B cell (primary cell): Measurements from ENCODE around the gene CPM. TPM values are rescaled to one million over a fixed set of nuclear protein-coding genes. Genes with fewer than 3 reads are reported as not detected.

Experiments used
- ATAC-seq: fragments of 200-7000 bp; cut with Tn5 transposase; one replicate; pipeline ENCODE4 v1.10.0; 2021; ENCODE audit warnings: low read depth, mild to moderate bottlenecking, moderate number of reproducible peaks, moderate library complexity
- CTCF ChIA-PET: fragments of 350-600 bp; sonication (Branson Sonifier 250); formaldehyde crosslinking; loops from one replicate; lab custom pipeline; 2021; ENCODE audit warnings: antibody characterized with exemption, inconsistent platforms; lab: Charles Lee
- POLR2A ChIA-PET: fragments of 350-600 bp; sonication (Branson Sonifier 250); formaldehyde crosslinking; loops from one replicate; lab custom pipeline; 2021; ENCODE audit warnings: antibody characterized with exemption; lab: Charles Lee
- DNase-seq: peaks from one replicate; pipeline ENCODE4 v3.0.0; 2013
- H2AFZ ChIP-seq: 2 replicates; pipeline ENCODE4 v1.6.1; 2012; ENCODE audit warnings: mild to moderate bottlenecking, low read depth, low read length; ENCODE audit not compliant: insufficient read depth, poor library complexity, severe bottlenecking
- H3K27ac ChIP-seq, 2 donors: 1 replicate in 1 of 2; 2 replicates in 1 of 2; pipeline ENCODE4 v1.5.1; 2012 to 2013; ENCODE audit warnings: low read length in 2 of 2, mild to moderate bottlenecking in 2 of 2, moderate library complexity in 1 of 2
- H3K27me3 ChIP-seq, 4 experiments: fragments of 200-600 bp in 1 of 4; sonication (generic) in 1 of 4; replicated peaks in 1 of 4; 1 replicate in 2 of 4; 2 replicates in 2 of 4; pipeline versions ENCODE4 v1.6.1 to v1.7.0; 2013 to 2016; ENCODE audit warnings: low read length in 3 of 4, mild to moderate bottlenecking in 2 of 4, mixed read lengths in 1 of 4, moderate library complexity in 1 of 4; ENCODE audit not compliant: insufficient read depth in 4 of 4, control insufficient read depth in 3 of 4; ENCODE audit errors: control extremely low read depth in 1 of 4
- H3K36me3 ChIP-seq, 2 experiments: replicated peaks in 1 of 2; 1 replicate in 1 of 2; 2 replicates in 1 of 2; pipeline versions ENCODE4 v1.6.1 to v1.7.1; 2013; ENCODE audit warnings: low read length in 1 of 2; ENCODE audit not compliant: insufficient read depth in 2 of 2, control insufficient read depth in 1 of 2; ENCODE audit errors: control extremely low read depth in 1 of 2, extremely low read depth in 1 of 2
- H3K4me1 ChIP-seq, 2 donors: fragments of 200-600 bp in 1 of 2; sonication (generic) in 1 of 2; 1 replicate in 1 of 2; 2 replicates in 1 of 2; pipeline versions ENCODE4 v1.5.1 to v1.6.1; 2013 to 2017; ENCODE audit warnings: low read length in 2 of 2; ENCODE audit not compliant: control insufficient read depth in 2 of 2, insufficient read depth in 2 of 2
- H3K4me2 ChIP-seq: replicated peaks from 2 replicates; pipeline ENCODE3; 2012; ENCODE audit warnings: mild to moderate bottlenecking, low read depth, low read length; ENCODE audit not compliant: poor library complexity, severe bottlenecking
- H3K4me3 ChIP-seq, 5 experiments: fragments of 200-600 bp in 1 of 5; sonication (generic) in 1 of 5; 1 replicate in 3 of 5; 2 replicates in 2 of 5; pipeline versions ENCODE4 v1.5.1 to v1.7.0; 2011 to 2016; ENCODE audit warnings: low read length in 4 of 5, mild to moderate bottlenecking in 4 of 5, low read depth in 2 of 5, control low read depth in 1 of 5, moderate library complexity in 1 of 5; ENCODE audit not compliant: insufficient read depth in 1 of 5; ENCODE audit errors: control extremely low read depth in 1 of 5, extremely low read depth in 1 of 5
- H3K79me2 ChIP-seq: fragments of 200-600 bp; sonication (generic); one replicate; pipeline ENCODE4 v1.6.0; 2016; ENCODE audit warnings: low read length; ENCODE audit not compliant: control insufficient read depth, insufficient read depth
- H3K9ac ChIP-seq: fragments of 200-600 bp; sonication (generic); 2 replicates; pipeline ENCODE4 v1.6.1; 2017; ENCODE audit warnings: mild to moderate bottlenecking, low read length, moderate library complexity
- H3K9me3 ChIP-seq, 3 donors: one replicate each; pipeline versions ENCODE4 v1.6.1 to v1.7.1; 2013; ENCODE audit warnings: low read length in 2 of 3; ENCODE audit not compliant: control insufficient read depth in 2 of 3, insufficient read depth in 1 of 3; ENCODE audit errors: control extremely low read depth in 1 of 3
- H4K20me1 ChIP-seq: 2 replicates; pipeline ENCODE4 v1.6.0; 2012; ENCODE audit warnings: mild to moderate bottlenecking, low read length; ENCODE audit not compliant: insufficient read depth, control insufficient read depth, poor library complexity, severe bottlenecking
- H3K27ac Mint-ChIP-seq: one replicate; pipeline ENCODE4 v1.8.0; 2021; ENCODE audit warnings: mixed read lengths
- H3K27me3 Mint-ChIP-seq: one replicate; pipeline ENCODE4 v1.8.0; 2021; ENCODE audit warnings: mixed read lengths
- H3K4me1 Mint-ChIP-seq: one replicate; pipeline ENCODE4 v1.8.0; 2021; ENCODE audit warnings: mixed read lengths
- H3K4me3 Mint-ChIP-seq: one replicate; pipeline ENCODE4 v1.8.0; 2021; ENCODE audit warnings: mixed read lengths
- H3K9me3 Mint-ChIP-seq: one replicate; pipeline ENCODE4 v1.8.0; 2022; ENCODE audit warnings: mixed read lengths; ENCODE audit not compliant: insufficient read depth
- EZH2 ChIP-seq: IDR thresholded peaks from 2 replicates; pipeline ENCODE4 v1.6.1; 2012; ENCODE audit warnings: borderline replicate concordance, low read depth, mild to moderate bottlenecking, moderate library complexity, low read length; ENCODE audit not compliant: insufficient read depth, poor library complexity, severe bottlenecking
- WGBS: methylation state at CpG from one replicate; pipeline ENCODE4 v1.1.5; 2013; ENCODE audit warnings: missing lambda C conversion rate; ENCODE audit not compliant: insufficient coverage; 5-methylcytosine and 5-hydroxymethylcytosine counted together
- intact Hi-C: fragments of 100-400 bp; cut with micrococcal nuclease; formaldehyde crosslinking; loops from one replicate; pipeline ENCODE4 v1.10.0; 2022
- polyA plus RNA-seq: library from polyadenylated mRNA; depleted of rRNA; stranded (reverse); fragments of >200 nt; gene quantifications from 2 replicates; pipeline ENCODE4 v1.2.3, GENCODE V29; 2012
- total RNA-seq, 2 donors: library from RNA; stranded (reverse); fragments of 120-200 nt in 1 of 2; gene quantifications; 1 replicate in 1 of 2; 2 replicates in 1 of 2; pipeline versions ENCODE4 v1.2.3 to v1.2.4, GENCODE V29; 2013 to 2022
- TF ChIP-seq, protein P1 (sequence below): fragments of 200-600 bp; IDR thresholded peaks from one replicate; pipeline ENCODE4 v1.8.0; 2022; ENCODE audit warnings: antibody characterized with exemption, mild to moderate bottlenecking

CPM gene
- total and polyA plus RNA-seq, 2 donors (not counting 1 experiment from before 2014, with no cell fraction given): 1.2 to 5.0 TPM

DNA sequence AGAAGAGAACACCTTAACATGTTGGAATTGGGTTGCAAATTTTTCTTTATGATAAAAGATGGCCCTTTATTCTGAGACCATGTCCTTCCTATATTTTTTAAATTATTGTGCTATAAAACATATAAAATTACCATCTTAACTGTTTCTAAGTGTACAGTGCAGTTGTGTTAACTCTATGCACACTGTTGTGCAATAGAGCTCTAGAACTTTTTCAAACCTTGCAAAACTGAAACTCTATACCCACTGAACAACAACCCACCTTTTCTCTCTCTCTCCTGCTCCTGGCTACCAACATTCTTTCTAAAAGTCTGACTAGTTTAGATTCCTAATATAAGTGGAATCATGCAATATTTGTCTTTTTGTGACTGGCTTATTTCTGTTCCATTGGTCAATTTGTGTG, 7.8 kb upstream of the CPM start:
- no peaks in the 10 kb centered on the region for H3K4me1 ChIP-seq
- no peak overlapping the region for H3K4me3 ChIP-seq
- ChIA-PET CTCF (no interaction called here), POLR2A (no interaction called here)
- no peaks in the 10 kb centered on the region for H3K36me3 ChIP-seq
- no peak overlapping the region for H3K4me3 Mint-ChIP-seq
- peaks cover 3% of the 10 kb centered on the region for H3K4me1 Mint-ChIP-seq
- no peak for DNase-seq
- no peaks in the 10 kb centered on the region for H3K27me3 Mint-ChIP-seq
- H2AFZ ChIP-seq: no peak overlapping the region
- H3K9ac ChIP-seq: no peak overlapping the region
- H3K9me3 ChIP-seq: no peaks in the 10 kb centered on the region
- intact Hi-C loops: no loop called here
- no peak for ATAC-seq
- no peaks in the 10 kb centered on the region for H4K20me1 ChIP-seq
- no peaks in the 10 kb centered on the region for H3K27me3 ChIP-seq
- H3K27ac Mint-ChIP-seq: no peak overlapping the region
- no peak for TF ChIP-seq EZH2
- TF ChIP-seq, protein P1, sequence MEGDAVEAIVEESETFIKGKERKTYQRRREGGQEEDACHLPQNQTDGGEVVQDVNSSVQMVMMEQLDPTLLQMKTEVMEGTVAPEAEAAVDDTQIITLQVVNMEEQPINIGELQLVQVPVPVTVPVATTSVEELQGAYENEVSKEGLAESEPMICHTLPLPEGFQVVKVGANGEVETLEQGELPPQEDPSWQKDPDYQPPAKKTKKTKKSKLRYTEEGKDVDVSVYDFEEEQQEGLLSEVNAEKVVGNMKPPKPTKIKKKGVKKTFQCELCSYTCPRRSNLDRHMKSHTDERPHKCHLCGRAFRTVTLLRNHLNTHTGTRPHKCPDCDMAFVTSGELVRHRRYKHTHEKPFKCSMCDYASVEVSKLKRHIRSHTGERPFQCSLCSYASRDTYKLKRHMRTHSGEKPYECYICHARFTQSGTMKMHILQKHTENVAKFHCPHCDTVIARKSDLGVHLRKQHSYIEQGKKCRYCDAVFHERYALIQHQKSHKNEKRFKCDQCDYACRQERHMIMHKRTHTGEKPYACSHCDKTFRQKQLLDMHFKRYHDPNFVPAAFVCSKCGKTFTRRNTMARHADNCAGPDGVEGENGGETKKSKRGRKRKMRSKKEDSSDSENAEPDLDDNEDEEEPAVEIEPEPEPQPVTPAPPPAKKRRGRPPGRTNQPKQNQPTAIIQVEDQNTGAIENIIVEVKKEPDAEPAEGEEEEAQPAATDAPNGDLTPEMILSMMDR: no peak
- no peak overlapping the region for H3K4me2 ChIP-seq
- H3K79me2 ChIP-seq: no peaks in the 10 kb centered on the region
- no peak overlapping the region for H3K27ac ChIP-seq
- H3K9me3 Mint-ChIP-seq: no peaks in the 10 kb centered on the region

DNA sequence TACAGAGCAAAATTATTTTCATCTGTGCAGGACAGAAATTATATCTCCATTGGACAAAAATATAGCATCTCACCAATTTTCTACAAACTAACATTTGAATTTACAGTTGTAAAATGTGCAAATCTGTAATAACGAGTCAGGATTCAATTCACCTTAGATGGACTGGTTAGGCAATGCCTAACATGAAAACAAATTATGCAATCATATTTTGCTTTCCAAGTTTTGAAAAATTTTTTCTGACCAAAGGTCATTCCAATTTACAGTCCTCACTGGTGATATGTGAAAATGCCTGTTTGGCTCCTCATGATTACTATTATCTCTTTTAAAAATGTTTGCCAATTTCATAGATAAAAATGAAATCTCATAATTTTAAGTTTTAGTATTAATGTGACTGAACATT, 6.5 kb upstream of the CPM start:
- H3K9me3 Mint-ChIP-seq: no peaks in the 10 kb centered on the region
- TF ChIP-seq, protein P1: no peak
- TF ChIP-seq EZH2: no peak
- DNase-seq (no peak), ATAC-seq (no peak)
- H3K36me3 ChIP-seq: no peaks in the 10 kb centered on the region
- H4K20me1 ChIP-seq: no peaks in the 10 kb centered on the region
- no peak overlapping the region for H3K27ac Mint-ChIP-seq
- no peak overlapping the region for H3K4me3 Mint-ChIP-seq
- no peak overlapping the region for H3K27ac ChIP-seq
- H3K9ac ChIP-seq: no peak overlapping the region
- no peaks in the 10 kb centered on the region for H3K79me2 ChIP-seq
- CTCF ChIA-PET: no interaction called here
- H3K4me1 ChIP-seq: no peaks in the 10 kb centered on the region
- H3K27me3 Mint-ChIP-seq: no peaks in the 10 kb centered on the region
- no peaks in the 10 kb centered on the region for H3K4me1 Mint-ChIP-seq
- no peak overlapping the region for H3K4me3 ChIP-seq
- H2AFZ ChIP-seq: no peak overlapping the region
- no peak overlapping the region for H3K4me2 ChIP-seq
- no peaks in the 10 kb centered on the region for H3K27me3 ChIP-seq
- WGBS: no CpG with 5 or more reads among the region's 1 CpG
- POLR2A ChIA-PET: no interaction called here
- intact Hi-C loops: no loop called here
- H3K9me3 ChIP-seq: peaks cover 0 to 6% (median 1%) of the 10 kb centered on the region in 3 donors
